GM18526 (cell line): Measurements from ENCODE around the gene RBBP8NL.

Experiments
- POLR2A ChIP-seq: IDR thresholded peaks from 3 replicates; pipeline ENCODE4 v1.6.1; 2011; ENCODE audit not compliant: insufficient read length; ENCODE audit errors: extremely low read depth

Gene RBBP8NL

DNA sequence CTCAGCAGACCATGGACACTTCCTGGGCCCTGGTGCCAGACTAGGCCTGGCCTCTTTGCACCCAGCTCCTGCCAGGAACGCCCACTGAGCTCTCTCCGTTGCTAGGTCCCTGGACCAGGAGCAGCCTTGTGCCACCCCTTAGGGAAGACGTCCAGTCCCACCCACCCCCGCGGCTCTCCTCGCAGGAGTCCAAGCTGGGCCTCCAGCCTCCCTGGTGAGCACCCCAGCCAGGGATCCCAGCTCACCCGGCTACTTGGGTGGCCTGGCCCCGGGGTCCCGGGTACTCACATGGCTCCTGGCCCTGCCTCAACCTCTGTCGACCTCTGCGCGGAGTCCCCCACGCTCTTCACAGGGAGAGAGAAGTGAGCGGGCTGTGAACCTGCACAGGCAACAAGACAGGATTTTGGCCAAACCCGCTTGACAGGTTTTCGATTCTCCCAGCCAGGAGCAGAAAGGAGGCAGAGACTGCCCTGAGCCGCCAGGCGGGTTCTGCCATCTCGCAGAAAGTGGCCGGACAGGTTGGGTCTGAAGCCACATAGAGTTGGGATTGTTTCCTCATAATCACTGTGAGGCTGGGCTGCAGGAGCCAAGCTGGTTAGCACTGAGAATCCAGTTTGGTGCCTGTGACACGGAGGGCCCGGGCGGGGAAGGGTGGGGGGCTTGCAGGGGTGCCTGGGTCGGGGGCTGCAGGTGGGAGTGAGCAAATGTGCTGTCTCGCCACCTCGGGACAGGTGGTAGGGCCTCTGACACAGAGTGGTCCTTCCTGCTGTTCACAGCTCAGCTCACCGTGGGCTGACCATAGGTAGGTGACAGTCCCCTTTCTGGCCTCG is at the start of gene RBBP8NL:
RBBP8NL (minus strand) TSS at position 368 of the 830 bp plus-strand sequence. CDS start 7,892 bp downstream, outside the sequence.
- TF ChIP-seq POLR2A: no peak

GRCh38 chr20:62476056-62476838 is 48.9 kb upstream of the RBBP8NL start:
- no peak for TF ChIP-seq POLR2A

DNA sequence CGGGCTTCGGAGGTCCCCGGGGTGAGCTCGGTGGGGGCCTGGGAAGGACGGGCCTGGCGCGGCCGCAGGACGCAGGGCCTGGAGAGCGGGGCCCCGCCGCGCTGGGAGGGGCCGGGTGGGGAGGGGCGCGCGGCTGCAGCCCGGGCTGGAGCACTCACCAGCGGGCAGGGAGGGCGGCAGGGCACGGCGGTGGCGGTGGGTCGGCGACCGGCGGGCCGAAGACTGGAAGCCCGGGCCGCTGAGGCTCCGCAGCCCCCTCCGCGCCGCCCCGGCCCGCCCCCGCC is 48.4 kb upstream of the RBBP8NL start, which contains the start of gene GATA5:
GATA5 (minus strand) TSS at position 224 of the 284 bp plus-strand sequence. CDS start 474 bp downstream, outside the sequence.
- no peak for TF ChIP-seq POLR2A

GRCh38 chr20:62475027-62475771 is 47.9 kb upstream of the RBBP8NL start:
- TF ChIP-seq POLR2A: no peak

DNA sequence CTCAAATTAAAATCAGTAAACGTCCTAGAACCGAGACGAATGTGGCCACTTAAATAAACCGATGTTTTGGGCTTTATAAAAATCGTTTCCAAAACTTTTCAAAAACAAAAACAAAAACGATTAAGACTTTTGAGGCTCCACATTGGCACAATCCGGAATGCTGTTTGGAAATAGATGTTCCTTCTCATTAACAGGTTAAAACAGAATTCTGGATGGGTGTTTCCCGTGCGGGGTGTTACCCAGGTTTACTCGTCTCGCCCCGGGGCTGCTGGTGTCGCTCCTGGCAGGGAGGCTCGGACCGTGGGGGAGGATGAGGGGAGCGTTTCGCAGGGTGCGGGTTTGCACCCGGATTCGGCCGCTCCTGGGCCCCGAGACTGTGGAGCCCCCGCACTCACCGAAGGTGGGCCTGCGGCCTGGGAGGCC is 47.3 kb upstream of the RBBP8NL start:
- no peak for TF ChIP-seq POLR2A

GRCh38 chr20:62473717-62474603 is 46.6 kb upstream of the RBBP8NL start:
- no peak for TF ChIP-seq POLR2A

DNA sequence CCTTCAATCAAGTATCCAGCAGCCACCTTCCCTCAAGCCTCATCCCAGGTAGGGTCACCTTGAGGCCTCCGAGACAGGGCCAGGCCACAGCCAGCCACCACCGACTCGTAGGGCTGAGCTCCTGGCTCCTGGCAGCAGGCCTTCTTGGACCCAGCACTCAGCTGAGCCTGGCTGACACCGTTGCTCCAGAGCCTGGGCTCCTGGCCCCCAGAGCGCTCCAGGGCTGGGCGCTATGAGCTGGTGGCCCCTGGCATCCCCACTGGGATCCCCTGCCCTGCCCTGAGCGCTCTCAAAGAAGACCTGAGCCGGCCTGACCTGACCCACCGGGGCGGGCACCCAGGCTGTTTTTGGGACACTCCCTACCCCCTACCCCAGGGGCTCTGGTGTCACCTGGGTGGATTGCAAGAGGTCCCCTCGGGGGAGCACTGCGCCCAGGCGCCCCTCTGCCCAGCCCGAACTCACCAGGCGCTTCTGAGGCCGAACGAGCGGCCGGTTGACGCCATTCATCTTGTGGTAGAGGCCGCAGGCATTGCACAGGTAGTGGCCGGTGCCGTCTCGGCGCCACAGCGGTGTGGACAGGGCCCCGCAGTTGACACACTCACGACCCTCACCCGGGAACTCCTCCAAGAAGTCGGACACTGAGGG is 45.7 kb upstream of the RBBP8NL start:
- TF ChIP-seq POLR2A: no peak

DNA sequence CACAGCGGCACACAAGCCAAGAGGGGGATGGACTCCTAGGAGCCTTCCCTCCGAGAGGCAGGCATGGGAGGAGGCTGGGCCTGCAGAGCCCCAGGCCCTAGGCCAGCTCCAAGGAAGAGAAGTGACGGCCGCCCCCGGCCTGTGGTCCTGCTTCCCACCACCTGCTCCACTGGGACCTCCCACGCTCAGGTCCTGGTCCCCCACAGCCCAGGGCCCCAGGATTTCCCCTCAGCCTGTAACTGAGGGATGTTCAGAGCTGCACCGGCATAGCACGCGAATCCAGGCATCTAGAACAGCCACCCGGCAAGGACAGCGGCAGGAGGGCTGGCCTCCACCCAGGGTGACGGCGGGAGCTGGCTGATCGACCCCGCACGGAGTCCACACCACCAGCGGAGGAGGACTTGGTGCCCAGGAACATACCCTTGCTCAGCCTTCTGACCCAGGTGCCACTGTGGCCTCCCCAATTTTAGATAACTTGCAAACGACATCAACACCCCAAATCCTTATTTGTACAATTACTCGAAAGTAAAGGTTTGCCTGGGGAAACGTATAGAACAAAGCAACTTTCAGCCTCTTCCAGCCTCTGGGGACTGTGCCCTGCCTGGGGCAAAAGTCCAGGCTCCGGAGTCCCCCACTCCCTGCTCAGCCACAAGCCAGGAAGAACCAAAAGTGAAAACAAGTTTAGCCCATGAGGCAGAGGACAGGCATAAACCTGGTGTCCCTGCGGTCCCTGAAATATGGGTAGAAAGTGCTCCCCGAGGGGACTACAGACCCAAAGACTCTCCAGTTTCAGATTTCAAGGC is 45.0 kb upstream of the RBBP8NL start:
- no peak for TF ChIP-seq POLR2A

- TF ChIP-seq POLR2A: no peak
Observed at GRCh38 chr20:62470459-62470858, 43.1 kb upstream of the RBBP8NL start.

- no peak for TF ChIP-seq POLR2A
Observed at GRCh38 chr20:62470001-62470400, 42.7 kb upstream of the RBBP8NL start.

DNA sequence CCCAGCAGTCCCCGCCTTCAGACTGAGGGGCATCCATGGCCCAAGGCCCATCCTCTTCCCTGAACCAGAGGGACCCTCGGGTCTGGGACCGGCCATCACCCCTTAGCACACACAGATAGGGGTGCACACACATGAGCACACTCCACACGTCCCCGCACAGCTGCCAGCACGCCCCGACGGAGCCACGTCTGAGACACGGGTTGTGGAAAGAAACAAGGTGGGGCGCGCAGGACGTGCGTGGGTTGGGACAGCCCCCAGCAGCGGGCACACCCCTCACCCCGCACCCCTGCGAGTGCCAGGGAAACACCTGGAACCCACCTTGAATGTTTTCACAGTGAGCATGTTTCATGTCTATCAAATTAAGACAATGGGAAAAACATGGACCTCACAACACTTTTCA is 42.0 kb upstream of the RBBP8NL start:
- no peak for TF ChIP-seq POLR2A

DNA sequence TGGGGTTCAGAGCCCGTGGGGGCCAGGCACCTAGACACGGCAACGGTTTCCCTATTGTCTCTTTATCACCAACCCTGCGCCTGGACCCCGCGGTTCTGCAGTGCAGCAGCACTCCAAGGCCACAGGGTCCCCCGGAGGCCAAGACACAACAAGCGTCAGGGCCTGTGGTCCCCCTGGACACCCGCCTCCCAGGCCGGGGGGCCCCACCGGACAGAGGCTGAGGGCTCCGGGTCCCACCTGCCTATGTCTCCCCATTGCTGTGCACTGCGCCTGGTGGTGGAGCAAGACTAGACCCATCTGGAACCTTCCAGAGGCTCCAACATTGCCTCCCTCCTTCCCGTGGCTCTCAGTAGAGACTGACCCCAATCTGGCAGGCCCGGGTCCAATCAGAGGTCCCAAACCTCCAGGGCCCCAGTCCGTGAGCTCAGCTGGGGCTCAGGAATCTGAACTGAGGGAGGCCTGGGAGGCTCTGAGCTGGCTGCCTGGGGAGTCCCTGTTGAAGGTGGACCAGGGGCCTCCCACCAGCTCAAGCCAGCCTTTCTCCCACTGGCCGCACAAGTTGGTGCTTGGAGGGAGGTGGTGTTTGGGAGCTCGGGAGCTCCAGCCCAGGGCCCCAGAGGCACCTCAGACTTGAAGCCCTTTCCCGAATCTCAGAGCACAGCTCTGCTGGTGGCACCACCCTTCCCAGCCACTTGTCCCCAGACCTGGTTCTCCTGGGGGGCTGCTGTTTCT is 39.6 kb upstream of the RBBP8NL start:
- TF ChIP-seq POLR2A: no peak
